Activated T-helper 1 cell treated with anti-CD3 and anti-CD28 coated beads, Interleukin-12 subunit alpha, Interleukin-12 subunit beta, Interleukin-2, Interleukin-4 antibody, amounts not matched to agents 30 ng/mL and 10 ng/mL and 1 ng/mL, durations not matched to agents 14 hours and 24 hours and 36 hours (primary cell): ENCODE results near the gene NAT16. TPM values are rescaled to one million over a fixed set of nuclear protein-coding genes. Genes with fewer than 3 reads are reported as not detected.

ENCODE experiments used
- DNase-seq: peaks from one replicate; pipeline ENCODE4 v3.0.0; 2021; ENCODE audit warnings: low spot score
- H3K27ac Mint-ChIP-seq: one replicate; pipeline ENCODE4 v1.8.0; 2021; ENCODE audit warnings: mild to moderate bottlenecking, mixed read lengths
- H3K27me3 Mint-ChIP-seq: one replicate; pipeline ENCODE4 v1.8.0; 2022; ENCODE audit warnings: mild to moderate bottlenecking, moderate library complexity, mixed read lengths; ENCODE audit not compliant: insufficient read depth
- H3K36me3 Mint-ChIP-seq: one replicate; pipeline ENCODE4 v1.8.0; 2021; ENCODE audit warnings: low read depth, mixed read lengths
- H3K4me1 Mint-ChIP-seq: one replicate; pipeline ENCODE4 v1.8.0; 2021; ENCODE audit warnings: low read depth, mixed read lengths
- H3K4me3 Mint-ChIP-seq: one replicate; pipeline ENCODE4 v1.8.0; 2021; ENCODE audit warnings: mild to moderate bottlenecking, moderate library complexity, mixed read lengths
- H3K9me3 Mint-ChIP-seq: one replicate; pipeline ENCODE4 v1.8.0; 2021; ENCODE audit warnings: mixed read lengths
- intact Hi-C: fragments of 100-400 bp; cut with micrococcal nuclease; formaldehyde crosslinking; loops from one replicate; pipeline ENCODE4 v1.15.1; 2024
- total RNA-seq: library from RNA; stranded (reverse); gene quantifications from 2 replicates; pipeline ENCODE4 v1.2.3, GENCODE V29; 2022

The NAT16 gene
- total RNA-seq, result 0.08 TPM in 1 of 2 replicates, not detected in the other

- no peaks in the 10 kb centered on the region for H3K9me3 Mint-ChIP-seq
- no peaks in the 10 kb centered on the region for H3K36me3 Mint-ChIP-seq
- H3K4me1 Mint-ChIP-seq, result peaks cover 9% of the 10 kb centered on the region
- H3K27me3 Mint-ChIP-seq, result peaks cover 58% of the 10 kb centered on the region
- DNase-seq, result no peak
- no peak within 1 kb of the TSS for H3K4me3 Mint-ChIP-seq
- intact Hi-C loops, result no loop called here
- no peak within 1 kb of the TSS for H3K27ac Mint-ChIP-seq
Observed at GRCh38 chr7:101180130-101180755, at the start of gene NAT16. Gene NAT16, minus strand, starts transcription at chr7:101180293. Its CDS starts 5,486 bp downstream, at chr7:101174807.

- no peak for DNase-seq
- no peaks in the 10 kb centered on the region for H3K4me1 Mint-ChIP-seq
- H3K27me3 Mint-ChIP-seq, result no peaks in the 10 kb centered on the region
- no peaks in the 10 kb centered on the region for H3K9me3 Mint-ChIP-seq
- H3K36me3 Mint-ChIP-seq, result peaks cover 29% of the 10 kb centered on the region
- H3K4me3 Mint-ChIP-seq, result no peak overlapping the region
- intact Hi-C loops, result no loop called here
- H3K27ac Mint-ChIP-seq, result no peak overlapping the region
Observed at GRCh38 chr7:101226721-101227120, 46.6 kb upstream of the NAT16 start.

DNA sequence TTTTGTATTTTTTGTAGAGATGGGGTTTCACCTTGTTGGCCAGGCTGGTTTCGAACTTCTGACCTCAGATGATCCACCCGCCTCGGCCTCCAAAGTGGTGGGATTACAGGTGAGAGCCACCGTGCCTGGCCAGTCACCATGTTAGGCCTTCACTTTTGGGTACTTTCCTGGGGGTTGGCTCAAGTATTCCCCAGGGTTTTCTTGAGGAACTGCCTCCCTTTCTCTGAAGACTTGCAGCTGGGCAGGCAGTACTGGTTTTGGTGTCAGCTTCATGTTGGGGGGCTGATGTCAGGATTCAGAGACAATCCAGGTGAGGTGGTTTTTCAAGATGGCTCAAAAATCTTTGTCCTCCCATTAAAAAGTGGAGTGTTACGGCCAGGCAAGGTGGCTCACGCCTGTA lies 45.6 kb upstream of the NAT16 start:
- intact Hi-C loops, result no loop called here
- H3K36me3 Mint-ChIP-seq, result peaks cover 27% of the 10 kb centered on the region
- H3K27me3 Mint-ChIP-seq, result no peaks in the 10 kb centered on the region
- DNase-seq, result no peak
- no peak overlapping the region for H3K4me3 Mint-ChIP-seq
- no peaks in the 10 kb centered on the region for H3K9me3 Mint-ChIP-seq
- no peaks in the 10 kb centered on the region for H3K4me1 Mint-ChIP-seq
- H3K27ac Mint-ChIP-seq, result no peak overlapping the region

DNA sequence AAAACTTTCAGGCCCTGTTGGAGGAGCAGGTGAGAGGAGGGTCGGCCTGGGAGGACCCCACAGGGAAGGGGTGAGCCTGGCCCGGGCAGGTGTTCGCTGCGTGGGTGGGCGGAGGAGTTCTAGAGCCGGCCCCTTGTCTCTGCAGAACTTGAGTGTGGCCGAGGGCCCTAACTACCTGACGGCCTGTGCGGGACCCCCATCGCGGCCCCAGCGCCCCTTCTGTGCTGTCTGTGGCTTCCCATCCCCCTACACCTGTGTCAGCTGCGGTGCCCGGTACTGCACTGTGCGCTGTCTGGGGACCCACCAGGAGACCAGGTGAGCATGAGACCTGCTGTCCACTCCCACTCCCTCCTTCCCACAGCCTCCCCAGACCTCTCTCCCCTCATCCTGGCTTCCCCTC lies 43.4 kb upstream of the NAT16 start:
- peaks cover 24% of the 10 kb centered on the region for H3K36me3 Mint-ChIP-seq

DNA sequence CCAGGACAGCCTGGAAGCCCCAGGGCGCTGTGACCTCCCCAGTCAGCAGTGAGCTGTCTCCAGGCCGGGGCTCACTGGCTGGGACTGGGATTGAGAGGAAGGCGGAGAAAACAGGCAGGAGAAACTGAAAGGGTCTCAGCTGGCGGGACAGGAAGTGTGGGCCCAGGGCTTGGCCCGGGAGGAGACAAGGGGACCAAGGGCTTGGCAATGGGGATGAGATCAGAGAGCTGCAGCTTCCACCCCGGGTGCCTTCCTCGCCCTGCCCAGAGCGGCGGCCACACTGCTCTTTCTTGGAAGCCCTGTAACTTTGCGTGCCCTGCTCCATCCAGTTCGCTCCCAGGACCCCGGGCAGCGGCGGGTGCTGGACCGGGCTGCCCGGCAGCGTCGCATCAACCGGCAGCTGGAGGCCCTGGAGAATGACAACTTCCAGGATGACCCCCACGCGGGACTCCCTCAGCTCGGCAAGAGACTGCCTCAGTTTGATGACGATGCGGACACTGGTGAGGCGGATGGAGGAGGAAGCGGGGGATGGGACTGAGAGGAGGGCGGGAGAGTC lies 42.3 kb upstream of the NAT16 start:
- H3K4me3 Mint-ChIP-seq, result no peak overlapping the region
- DNase-seq, result no peak
- peaks cover 24% of the 10 kb centered on the region for H3K36me3 Mint-ChIP-seq
- no peak overlapping the region for H3K27ac Mint-ChIP-seq
- no peaks in the 10 kb centered on the region for H3K27me3 Mint-ChIP-seq
- no peaks in the 10 kb centered on the region for H3K9me3 Mint-ChIP-seq
- intact Hi-C loops, result no loop called here
- H3K4me1 Mint-ChIP-seq, result peaks cover 26% of the 10 kb centered on the region

More for the DNA sequence above, 43.4 kb upstream of the NAT16 start:
- DNase-seq, result no peak
- H3K27ac Mint-ChIP-seq, result no peak overlapping the region
- no peaks in the 10 kb centered on the region for H3K9me3 Mint-ChIP-seq
- no peaks in the 10 kb centered on the region for H3K27me3 Mint-ChIP-seq
- H3K4me1 Mint-ChIP-seq, result peaks cover 18% of the 10 kb centered on the region
- no peak overlapping the region for H3K4me3 Mint-ChIP-seq
- intact Hi-C loops, result no loop called here

GRCh38 chr7:101220295-101220694 lies 40.2 kb upstream of the NAT16 start:
- no peak overlapping the region for H3K27ac Mint-ChIP-seq
- no peak for DNase-seq

GRCh38 chr7:101218236-101219125 lies 38.4 kb upstream of the NAT16 start:
- Mint-ChIP-seq H3K4me3 (peak overlapping the region; percentile 99), H3K27me3 (no peaks in the 10 kb centered on the region), H3K9me3 (no peaks in the 10 kb centered on the region), H3K36me3 (peaks cover 20% of the 10 kb centered on the region), H3K27ac (peak overlapping the region; percentile 92), H3K4me1 (peaks cover 35% of the 10 kb centered on the region)
- intact Hi-C loops, result loop anchor here (1.0 to 5.0 kb wide), 7 partner anchors 26 to 1811 kb away; partner anchors contain the start of genes BUD31, IFT22, PDAP1 and TRIM56
- no peak for DNase-seq

More at GRCh38 chr7:101220295-101220694, 40.2 kb upstream of the NAT16 start:
- H3K4me3 Mint-ChIP-seq, result peak overlapping the region; percentile 61
- H3K9me3 Mint-ChIP-seq, result no peaks in the 10 kb centered on the region
- peaks cover 35% of the 10 kb centered on the region for H3K4me1 Mint-ChIP-seq
- no peaks in the 10 kb centered on the region for H3K27me3 Mint-ChIP-seq
- peaks cover 29% of the 10 kb centered on the region for H3K36me3 Mint-ChIP-seq
- intact Hi-C loops, result no loop called here

DNA sequence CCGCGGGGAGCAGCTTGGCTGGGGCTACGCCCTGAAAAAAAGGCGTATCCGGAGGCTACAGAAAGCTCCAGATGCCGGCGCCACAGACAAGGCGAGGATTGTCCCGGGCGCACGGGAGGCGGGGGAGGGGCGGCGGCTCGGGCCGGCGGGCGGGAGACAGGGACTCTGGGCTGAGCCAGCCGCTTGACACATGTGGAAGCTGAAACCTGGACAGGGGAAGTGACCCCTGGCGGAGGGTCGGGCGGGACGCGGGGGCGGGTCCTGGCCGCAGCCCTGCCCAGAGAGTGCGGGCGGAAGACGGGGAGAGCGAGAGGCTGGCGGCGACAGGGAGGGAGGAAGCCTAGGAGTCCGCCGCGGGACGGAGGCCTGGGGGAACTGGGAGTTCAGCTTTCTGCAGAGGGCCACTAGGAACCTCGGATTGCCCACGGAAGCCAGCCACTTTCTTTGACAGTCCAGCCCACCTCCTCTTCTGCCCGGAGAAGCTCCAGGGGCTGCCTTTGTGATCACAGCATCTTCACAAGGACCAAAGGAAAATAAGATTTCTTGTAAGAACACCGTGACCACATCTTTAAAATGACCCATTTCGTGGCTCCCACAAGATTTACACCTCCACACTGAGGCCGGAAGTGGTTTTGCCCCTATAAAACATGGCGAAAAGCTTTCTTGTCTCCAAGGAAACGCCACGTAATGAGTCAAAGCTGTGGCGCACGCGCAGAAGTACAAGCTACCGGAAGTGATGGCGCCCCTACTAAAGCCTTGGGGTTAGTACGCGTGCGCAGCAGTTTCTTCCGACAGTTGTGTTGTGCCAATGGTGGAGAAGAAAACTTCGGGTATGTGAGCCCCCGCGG lies 37.5 kb upstream of the NAT16 start, which contains the start of the genes PLOD3 and ZNHIT1:
TSS of gene PLOD3 (minus strand) at position 194 of the 848 bp plus-strand sequence. CDS start 307 bp downstream, outside the sequence.
TSS of gene ZNHIT1 (plus strand) at position 778 of the 848 bp plus-strand sequence. CDS start at position 809, 31 bp downstream.
- intact Hi-C loops, result loop anchor here (1.0 to 5.0 kb wide), 9 partner anchors 25 to 1810 kb away; partner anchors contain the start of genes AP1S1, BUD31, IFT22 and PDAP1
- Mint-ChIP-seq H3K36me3 (peaks cover 14% of the 10 kb centered on the region), H3K27me3 (no peaks in the 10 kb centered on the region), H3K27ac (peak within 1 kb of the TSS; percentile 92), H3K4me1 (peaks cover 35% of the 10 kb centered on the region), H3K4me3 (peak within 1 kb of the TSS; percentile 99), H3K9me3 (no peaks in the 10 kb centered on the region)
- DNase-seq, result peak; percentile 92

DNA sequence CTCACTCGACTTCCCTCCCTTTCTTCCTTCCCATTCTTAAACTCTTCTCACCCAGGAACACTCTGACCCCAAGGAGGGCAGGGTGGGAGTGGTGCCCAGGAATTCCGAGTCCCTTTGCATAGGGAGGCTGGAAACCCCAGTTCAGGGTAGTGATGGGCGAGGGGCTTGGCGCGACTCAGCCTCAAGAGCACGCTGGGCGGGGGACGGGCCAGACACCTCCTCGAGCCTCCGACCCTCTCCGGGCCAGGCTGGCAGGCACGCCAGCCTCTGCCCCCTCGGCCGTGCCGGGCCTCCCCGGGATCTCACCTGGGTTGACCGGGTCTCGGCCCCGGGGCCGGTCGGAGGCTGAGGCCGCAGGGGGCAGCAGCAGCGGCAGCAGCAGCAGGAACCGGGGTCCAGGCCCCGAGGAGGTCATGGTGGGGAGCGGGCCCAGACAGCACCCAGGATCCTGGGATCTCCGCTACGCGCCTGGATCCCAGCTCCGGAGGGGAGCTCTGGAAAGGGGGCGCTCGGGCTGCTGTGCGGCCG lies 36.8 kb upstream of the NAT16 start:
- Mint-ChIP-seq H3K4me3 (peak overlapping the region; percentile 99), H3K9me3 (no peaks in the 10 kb centered on the region), H3K36me3 (peaks cover 12% of the 10 kb centered on the region), H3K27me3 (no peaks in the 10 kb centered on the region), H3K4me1 (peaks cover 35% of the 10 kb centered on the region), H3K27ac (peak overlapping the region; percentile 92)
- intact Hi-C loops, result loop anchor here (1.0 to 5.0 kb wide), 3 partner anchors 25 to 1810 kb away; partner anchors contain the start of genes AP1S1, BUD31 and PDAP1
- peak; percentile 8 for DNase-seq

GRCh38 chr7:101216001-101216859 lies 36.1 kb upstream of the NAT16 start:
- peak overlapping the region; percentile 78 for H3K27ac Mint-ChIP-seq
- no peak for DNase-seq

DNA sequence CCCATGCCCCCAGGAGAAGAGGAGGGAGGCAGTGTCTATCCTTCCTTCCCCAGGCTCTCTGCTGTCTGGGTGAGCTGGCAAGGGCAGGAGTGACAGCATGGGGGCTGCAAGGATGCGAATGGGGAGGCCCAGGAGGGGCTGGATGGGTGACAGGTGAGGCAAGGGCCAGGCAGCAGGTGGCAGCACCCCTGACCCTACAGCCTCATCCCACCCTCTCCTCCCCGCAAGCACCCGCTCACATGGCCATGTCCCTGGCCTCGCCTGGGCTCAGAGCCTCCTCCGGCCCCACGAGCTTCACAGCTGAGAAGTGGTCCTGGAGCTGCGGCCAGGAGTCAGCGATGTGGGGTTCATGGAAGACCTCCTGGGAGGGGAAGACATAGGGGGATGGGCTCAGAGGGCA lies 31.9 kb upstream of the NAT16 start:
- Mint-ChIP-seq H3K27ac (no peak overlapping the region), H3K9me3 (no peaks in the 10 kb centered on the region), H3K27me3 (no peaks in the 10 kb centered on the region), H3K4me1 (peaks cover 8% of the 10 kb centered on the region), H3K4me3 (no peak overlapping the region), H3K36me3 (peaks cover 21% of the 10 kb centered on the region)
- intact Hi-C loops, result no loop called here
- DNase-seq, result no peak

More at GRCh38 chr7:101216001-101216859, 36.1 kb upstream of the NAT16 start:
- Mint-ChIP-seq H3K36me3 (peaks cover 12% of the 10 kb centered on the region), H3K4me3 (peak overlapping the region; percentile 99), H3K27me3 (no peaks in the 10 kb centered on the region), H3K4me1 (peaks cover 35% of the 10 kb centered on the region), H3K9me3 (no peaks in the 10 kb centered on the region)
- intact Hi-C loops, result loop anchor here (5.0 kb wide), 1 partner anchor 1809 kb away; the partner anchor contains the start of genes BUD31 and PDAP1
